Measurements from ENCODE around the gene SMYD2.

The SMYD2 gene

GRCh38 chr1:214303141-214303930, 22.4 kb downstream of the SMYD2 start:
- no peak for DNase-seq (ENCODE audit: low read depth in 3 of 3)

- DNase-seq (ENCODE audit: low read depth in 3 of 3), result no peak
Measured at GRCh38 chr1:214305164-214305751, 24.3 kb downstream of the SMYD2 start.

DNA sequence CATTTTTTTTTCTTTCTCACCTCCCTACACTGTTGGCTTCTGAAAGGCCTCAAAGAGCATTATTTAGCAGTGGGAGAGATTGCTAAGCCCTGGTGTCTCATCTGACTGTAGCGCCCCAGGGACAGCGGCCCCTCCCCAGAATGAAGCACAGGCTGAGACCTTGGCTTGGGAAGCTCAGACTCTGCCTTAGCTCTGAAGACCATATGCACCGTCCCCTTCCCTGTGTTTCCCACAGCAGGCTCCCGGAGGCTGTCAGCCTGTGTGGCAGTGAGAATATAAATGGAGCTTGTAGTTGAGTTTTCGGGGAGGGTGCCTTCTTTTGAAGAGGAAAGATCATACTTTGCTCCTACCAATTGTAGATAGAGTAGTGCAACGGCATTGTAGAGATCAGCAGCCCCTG, 25.3 kb downstream of the SMYD2 start:
- no peak for DNase-seq (ENCODE audit: low read depth in 3 of 3)

- no peak for DNase-seq (ENCODE audit: low read depth in 3 of 3)
Measured at GRCh38 chr1:214310010-214310409, 29.1 kb downstream of the SMYD2 start.

GRCh38 chr1:214310777-214311690, 30.1 kb downstream of the SMYD2 start:
- no peak for DNase-seq (ENCODE audit: low read depth in 3 of 3)

- no peak for DNase-seq (ENCODE audit: low read depth in 3 of 3)
Measured at GRCh38 chr1:214312530-214313051, 31.6 kb downstream of the SMYD2 start.

GRCh38 chr1:214314178-214314843, 33.4 kb downstream of the SMYD2 start:
- no peak for DNase-seq (ENCODE audit: low read depth in 3 of 3)

- DNase-seq (ENCODE audit: low read depth in 3 of 3), result no peak
Measured at GRCh38 chr1:214316593-214316992, 35.6 kb downstream of the SMYD2 start.

DNA sequence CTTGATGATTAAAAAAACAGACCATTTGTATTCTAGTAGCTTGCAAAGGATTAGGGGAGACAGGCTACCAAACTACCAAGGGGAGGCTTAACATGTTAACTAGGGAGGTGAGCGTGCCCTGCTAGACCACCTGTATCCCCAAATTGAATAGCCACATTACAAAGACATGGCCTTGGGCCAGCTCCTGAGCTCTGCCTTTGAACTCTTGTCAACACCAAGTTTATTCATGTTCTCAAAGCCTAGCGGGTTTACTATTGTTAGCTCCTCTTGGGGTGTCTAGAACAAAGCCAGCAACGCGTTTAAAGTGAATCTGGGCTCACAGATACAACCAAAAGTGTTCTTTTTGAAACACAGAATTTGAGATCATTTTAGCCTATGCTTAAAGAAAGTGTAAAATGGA, 36.3 kb downstream of the SMYD2 start:
- DNase-seq (ENCODE audit: low read depth in 3 of 3), result no peak

DNA sequence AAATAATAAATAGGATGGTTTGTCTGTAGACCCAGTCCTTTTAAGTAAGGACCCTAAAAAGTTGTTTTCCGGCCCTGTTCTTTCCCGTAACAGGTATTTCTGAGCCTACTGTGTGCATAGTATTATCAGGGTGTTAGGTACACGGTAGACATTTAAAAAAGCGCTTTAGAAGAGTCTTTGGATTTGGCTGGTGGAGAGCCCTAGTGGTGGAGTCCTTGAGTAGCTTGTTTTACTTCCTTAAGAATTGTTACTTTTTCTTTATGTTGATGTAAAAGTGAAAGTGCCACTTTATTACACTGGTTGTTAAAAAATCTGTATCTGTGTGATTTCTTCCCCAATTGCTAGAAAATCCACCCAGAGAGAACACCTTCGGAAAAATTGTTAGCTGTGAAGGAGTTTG, 36.8 kb downstream of the SMYD2 start:
- no peak for DNase-seq (ENCODE audit: low read depth in 3 of 3)

DNA sequence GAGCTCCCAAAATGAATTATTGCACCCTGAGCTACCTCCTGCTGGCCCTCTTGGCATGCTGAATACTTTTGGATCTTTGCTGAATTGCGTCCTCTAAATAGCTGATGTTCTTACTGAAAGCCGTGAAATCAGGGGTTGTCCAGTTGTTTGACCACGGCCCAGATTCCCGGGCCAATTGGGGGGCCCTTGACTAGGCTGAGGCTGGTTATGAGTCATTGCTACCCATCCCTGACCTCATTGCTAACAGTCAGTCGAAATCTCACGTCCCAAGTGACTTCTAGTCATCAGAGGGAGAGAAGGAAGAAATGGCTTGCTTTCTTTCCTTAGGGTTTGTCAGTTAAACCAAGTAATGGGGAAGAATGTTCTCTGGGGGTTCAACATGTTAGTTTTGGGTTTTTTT, 37.4 kb downstream of the SMYD2 start:
- no peak for DNase-seq (ENCODE audit: low read depth in 3 of 3)

DNA sequence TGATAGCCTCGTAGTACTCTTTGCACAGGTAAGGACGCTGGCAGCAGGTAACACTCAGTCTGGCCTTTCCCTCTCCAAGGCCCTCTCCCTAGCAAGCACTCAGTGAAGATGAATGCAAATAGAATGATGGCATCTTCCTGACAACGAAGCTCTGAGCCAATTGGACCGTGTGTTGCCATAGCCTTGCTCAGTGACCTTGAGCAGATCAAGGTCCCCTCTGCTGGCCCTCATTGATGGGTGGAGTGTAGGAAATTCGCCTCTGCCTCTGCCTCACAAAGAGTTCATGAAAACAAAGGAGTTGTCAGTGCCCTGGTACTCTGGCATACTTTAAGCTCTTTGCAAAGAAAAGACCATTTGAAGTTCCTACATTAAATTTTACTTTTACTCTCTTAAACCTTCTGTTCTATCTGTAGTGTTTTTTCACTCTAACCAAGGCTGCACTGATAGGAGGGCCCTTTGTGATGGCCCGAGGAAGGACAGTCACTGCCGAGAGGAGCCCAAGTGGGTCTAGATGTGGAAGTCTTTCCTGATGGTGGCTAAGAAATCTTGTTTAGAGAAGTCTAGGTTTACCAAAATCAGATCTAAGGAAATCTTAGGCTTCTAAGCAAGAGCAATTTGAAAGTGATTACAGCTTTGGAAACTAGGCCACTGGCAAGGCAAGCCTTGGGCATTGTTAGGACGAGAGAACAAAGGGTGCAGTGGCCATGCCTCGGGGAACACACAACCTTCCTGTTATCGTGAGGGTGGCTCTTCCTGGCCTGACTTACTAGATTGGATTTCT, 38.2 kb downstream of the SMYD2 start:
- no peak for DNase-seq (ENCODE audit: low read depth in 3 of 3)

DNA sequence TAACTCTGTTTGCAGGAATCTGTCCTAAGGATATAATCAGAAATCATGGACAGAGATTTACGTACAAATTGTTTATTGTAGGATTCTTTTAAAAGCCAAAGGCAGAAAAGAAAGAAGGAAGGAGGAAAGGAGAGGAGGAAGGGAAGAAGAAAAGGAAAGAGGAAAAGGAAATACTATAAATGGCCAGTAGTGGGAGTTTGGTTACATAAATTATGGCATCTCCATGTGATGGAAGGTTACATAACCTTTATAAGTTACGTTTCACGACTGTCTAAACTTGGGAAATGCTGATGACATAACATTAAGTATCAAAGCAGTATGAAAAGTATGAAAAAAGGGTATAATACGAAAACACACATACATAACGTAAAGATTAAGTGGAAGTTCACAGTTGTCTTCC, 39.0 kb downstream of the SMYD2 start:
- no peak for DNase-seq (ENCODE audit: low read depth in 3 of 3)

- DNase-seq (ENCODE audit: low read depth in 3 of 3), result no peak
Measured at GRCh38 chr1:214321705-214322453, 40.9 kb downstream of the SMYD2 start.

- DNase-seq (ENCODE audit: low read depth in 3 of 3), result no peak
Measured at GRCh38 chr1:214324896-214325800, 44.2 kb downstream of the SMYD2 start.

DNA sequence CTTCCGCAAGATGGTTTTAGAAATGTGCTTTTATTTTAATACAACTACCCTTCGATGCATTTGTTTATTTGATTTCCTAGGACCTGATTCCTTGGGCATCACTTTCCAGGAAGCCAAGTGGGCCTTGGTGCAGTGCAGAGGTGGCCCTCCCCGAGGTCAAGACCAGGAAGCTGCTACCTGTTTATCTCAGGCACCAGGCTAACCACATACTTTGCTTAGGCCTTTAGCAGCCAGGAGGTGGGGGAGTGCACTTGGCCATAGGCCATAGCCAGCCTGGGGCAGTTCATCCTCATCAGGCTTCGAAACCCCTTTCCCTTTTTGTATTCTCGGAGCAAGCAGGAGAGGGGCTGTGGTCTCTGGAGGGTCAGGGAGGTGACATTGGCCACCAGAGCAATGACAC, 45.4 kb downstream of the SMYD2 start:
- DNase-seq (ENCODE audit: low read depth in 3 of 3), result no peak

DNA sequence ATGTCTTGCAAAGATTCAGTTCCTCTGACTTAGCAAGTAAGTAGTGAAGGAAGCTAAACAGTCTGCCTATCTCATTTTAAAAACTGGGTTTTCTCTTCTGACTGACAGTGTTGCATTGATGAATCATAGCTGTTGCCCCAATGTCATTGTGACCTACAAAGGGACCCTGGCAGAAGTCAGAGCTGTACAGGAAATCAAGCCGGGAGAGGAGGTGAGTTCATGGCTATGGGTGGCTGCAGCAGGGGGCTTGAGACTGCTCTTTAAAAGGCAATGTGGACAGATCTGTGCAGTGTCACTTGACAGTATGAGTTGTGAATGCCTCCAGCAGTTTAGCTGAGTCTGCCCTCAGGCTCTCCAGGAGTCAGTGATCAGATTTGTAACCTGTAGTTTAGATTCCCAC, 46.6 kb downstream of the SMYD2 start:
- DNase-seq (ENCODE audit: low read depth in 3 of 3), result no peak

DNA sequence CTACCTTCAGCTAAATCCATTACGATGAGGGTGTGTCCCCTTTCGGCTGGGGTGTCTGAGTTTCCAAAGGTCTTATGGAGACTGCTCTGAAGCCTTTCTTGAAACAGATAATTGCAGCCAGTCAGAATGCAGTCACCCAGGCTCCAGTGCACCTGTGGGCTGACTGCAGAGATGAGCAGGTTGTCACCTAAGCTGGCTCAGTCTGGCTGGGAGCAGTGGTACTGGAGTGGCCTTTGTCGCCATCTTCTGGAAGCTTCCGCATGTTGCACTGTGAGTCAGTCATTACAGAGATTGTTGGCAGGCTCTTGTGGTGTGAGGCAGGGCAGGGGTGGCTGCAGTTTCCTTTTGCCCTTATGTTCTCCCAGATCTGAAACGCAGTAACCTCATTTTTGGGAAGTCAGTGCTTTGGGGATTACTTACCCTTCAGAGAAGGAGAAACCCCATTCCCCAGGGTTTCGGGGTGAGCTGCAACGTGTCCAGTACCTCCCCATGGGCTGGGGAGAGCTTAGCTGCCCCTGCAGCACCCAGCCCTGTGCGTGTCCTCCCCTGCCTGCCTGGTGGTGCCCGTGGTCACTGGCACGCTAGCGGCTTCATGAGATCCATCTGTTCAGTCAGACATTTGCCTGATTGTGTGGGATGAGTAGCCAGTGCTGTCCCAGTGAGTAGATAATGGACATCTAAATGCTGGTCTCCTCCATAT, 48.0 kb downstream of the SMYD2 start:
- peak; percentile 58 to 63 (median 60) for DNase-seq (ENCODE audit: low read depth in 3 of 3)

Measured in stimulated activated CD4-positive, alpha-beta T cell treated with anti-CD3 and anti-CD28 coated beads, TNF-alpha, amount 100 ng/mL, for 48 hours (primary cell).